Measurements from ENCODE around the gene AMZ1. TPM values are rescaled to one million over a fixed set of nuclear protein-coding genes. Genes with fewer than 3 reads are reported as not detected.

Gene AMZ1
- total and polyA plus RNA-seq, 8 donors: under 0.01 to 1.4 (median 0.45) TPM; not detected in 5

DNA sequence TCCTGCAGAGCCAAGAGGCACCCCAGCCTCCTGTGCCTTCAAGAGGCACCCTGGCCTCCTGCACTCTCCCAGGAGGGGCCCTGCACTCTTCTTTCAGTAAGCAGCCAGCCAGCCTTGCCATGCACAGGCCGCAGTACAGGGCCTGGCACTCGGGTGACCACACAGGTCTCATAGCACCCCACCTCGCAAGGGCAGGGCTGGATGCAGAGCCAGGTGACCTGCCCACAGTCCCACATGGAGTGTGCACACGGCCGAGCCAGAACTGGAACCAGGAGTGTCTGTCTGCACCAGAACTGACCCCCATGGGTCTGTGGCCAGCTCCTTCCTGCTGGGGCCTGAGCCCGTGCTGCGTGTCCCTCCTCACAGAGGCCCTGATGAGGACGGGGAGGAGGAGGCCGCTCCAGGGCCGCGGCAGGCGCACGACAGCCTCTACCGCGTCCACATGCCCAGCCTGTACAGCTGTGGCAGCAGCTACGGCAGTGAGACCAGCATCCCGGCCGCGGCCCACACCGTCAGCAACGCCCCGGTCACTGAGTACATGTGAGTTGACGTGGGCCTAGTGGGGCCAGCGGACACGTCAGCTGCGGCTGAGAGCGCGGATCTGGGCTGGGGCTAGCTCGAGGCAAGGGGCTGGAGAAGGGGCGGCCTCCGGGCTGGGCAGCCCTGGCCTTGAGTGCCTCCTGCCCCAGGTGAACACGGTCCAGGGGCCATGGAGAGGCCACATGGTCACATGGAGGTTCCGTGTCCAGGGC is 29.9 kb upstream of the AMZ1 start:
- Histone ChIP-seq H3K27ac (no peak overlapping the region), H3K4me1 (peaks cover 4 to 10% (median 7%) of the 10 kb centered on the region in 4 donors), H3K9me3 (no peaks in the 10 kb centered on the region), H3K4me3 (no peak overlapping the region), H3K36me3 (peaks cover 6 to 80% (median 69%) of the 10 kb centered on the region in 4 donors), H3K27me3 (no peaks in the 10 kb centered on the region)
- TF ChIP-seq, protein P1, sequence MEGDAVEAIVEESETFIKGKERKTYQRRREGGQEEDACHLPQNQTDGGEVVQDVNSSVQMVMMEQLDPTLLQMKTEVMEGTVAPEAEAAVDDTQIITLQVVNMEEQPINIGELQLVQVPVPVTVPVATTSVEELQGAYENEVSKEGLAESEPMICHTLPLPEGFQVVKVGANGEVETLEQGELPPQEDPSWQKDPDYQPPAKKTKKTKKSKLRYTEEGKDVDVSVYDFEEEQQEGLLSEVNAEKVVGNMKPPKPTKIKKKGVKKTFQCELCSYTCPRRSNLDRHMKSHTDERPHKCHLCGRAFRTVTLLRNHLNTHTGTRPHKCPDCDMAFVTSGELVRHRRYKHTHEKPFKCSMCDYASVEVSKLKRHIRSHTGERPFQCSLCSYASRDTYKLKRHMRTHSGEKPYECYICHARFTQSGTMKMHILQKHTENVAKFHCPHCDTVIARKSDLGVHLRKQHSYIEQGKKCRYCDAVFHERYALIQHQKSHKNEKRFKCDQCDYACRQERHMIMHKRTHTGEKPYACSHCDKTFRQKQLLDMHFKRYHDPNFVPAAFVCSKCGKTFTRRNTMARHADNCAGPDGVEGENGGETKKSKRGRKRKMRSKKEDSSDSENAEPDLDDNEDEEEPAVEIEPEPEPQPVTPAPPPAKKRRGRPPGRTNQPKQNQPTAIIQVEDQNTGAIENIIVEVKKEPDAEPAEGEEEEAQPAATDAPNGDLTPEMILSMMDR (IDR thresholded peaks at IDR 0.05): no peak
- no peak for TF ChIP-seq POLR2A (IDR thresholded peaks at IDR 0.05)
- no peak for TF ChIP-seq EP300 (IDR thresholded peaks at IDR 0.05)
- TF ChIP-seq POLR2AphosphoS5 (IDR thresholded peaks at IDR 0.05): no peak
- 92 to 96% (median 95%) methylated on average over 18 to 33 of the region's 33 CpGs for WGBS, 5 donors
- no peak for DNase-seq
- intact Hi-C loops (cut with DNase I; ENCODE audit: low total_unique reads): no loop called here

GRCh38 chr7:2658941-2659340 is 29.1 kb upstream of the AMZ1 start:
- Histone ChIP-seq H3K4me1 (peaks cover 10 to 18% (median 15%) of the 10 kb centered on the region in 4 donors), H3K4me3 (no peak overlapping the region), H3K9me3 (no peaks in the 10 kb centered on the region), H3K27ac (no peak overlapping the region), H3K27me3 (no peaks in the 10 kb centered on the region), H3K36me3 (peaks cover 6 to 75% (median 65%) of the 10 kb centered on the region in 4 donors)
- 94 to 97% (median 95%) methylated on average over 11 to 15 of the region's 15 CpGs for WGBS, 5 donors
- TF ChIP-seq POLR2AphosphoS5 (IDR thresholded peaks at IDR 0.05) (no peak), POLR2A (IDR thresholded peaks at IDR 0.05) (no peak), EP300 (IDR thresholded peaks at IDR 0.05) (no peak)
- TF ChIP-seq, protein P1 (IDR thresholded peaks at IDR 0.05): no peak
- intact Hi-C loops (cut with DNase I; ENCODE audit: low total_unique reads): no loop called here
- no peak for DNase-seq

DNA sequence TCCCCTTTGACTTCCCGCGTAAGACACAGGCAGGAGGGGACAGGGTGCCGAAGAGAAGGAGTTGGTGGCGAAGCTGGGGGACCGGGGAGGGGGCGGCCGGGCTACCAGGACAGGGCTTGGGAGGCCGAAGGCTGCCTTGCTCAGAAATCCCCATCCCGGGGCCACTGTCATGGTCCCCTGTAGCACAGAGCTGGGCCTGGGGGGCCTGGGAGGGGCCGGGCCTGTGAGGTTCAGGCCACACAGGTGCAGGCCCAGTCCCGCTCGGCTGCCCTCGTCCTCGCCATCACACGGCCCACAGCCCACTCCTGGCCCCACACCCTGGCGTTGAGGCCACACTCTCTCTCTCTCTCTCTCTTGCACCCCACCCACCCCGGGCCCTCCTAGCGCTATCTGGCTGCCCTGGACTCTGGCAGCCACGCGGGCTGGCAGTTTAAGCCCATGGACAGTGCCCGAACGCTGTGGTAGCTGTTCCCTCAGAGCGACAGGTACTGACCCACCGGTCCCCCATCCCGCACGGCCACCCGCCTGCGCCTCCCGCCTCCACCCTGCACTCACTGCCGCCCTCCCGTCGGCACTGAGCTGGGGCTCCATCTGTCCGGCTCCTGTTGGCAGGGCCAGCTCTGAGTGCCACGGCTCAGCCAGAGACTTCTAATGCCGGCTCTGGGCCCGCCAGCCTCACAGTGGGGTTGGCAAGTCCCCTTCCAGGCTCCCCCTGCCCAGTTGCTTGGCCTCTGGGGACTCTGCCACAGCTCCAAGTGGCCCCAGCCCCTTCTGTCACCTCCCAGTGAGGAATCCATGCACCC is 28.2 kb upstream of the AMZ1 start:
- Histone ChIP-seq H3K4me1 (peaks cover 10 to 26% (median 16%) of the 10 kb centered on the region in 4 donors), H3K36me3 (peaks cover 6 to 70% (median 64%) of the 10 kb centered on the region in 4 donors), H3K27me3 (no peaks in the 10 kb centered on the region), H3K9me3 (no peaks in the 10 kb centered on the region), H3K4me3 (no peak overlapping the region), H3K27ac (no peak overlapping the region)
- intact Hi-C loops (cut with DNase I; ENCODE audit: low total_unique reads): no loop called here
- 89 to 93% (median 91%) methylated on average over 31 to 36 of the region's 36 CpGs for WGBS, 5 donors
- TF ChIP-seq POLR2A (IDR thresholded peaks at IDR 0.05) (no peak), POLR2AphosphoS5 (IDR thresholded peaks at IDR 0.05) (no peak), EP300 (IDR thresholded peaks at IDR 0.05) (no peak)
- TF ChIP-seq, protein P1 (IDR thresholded peaks at IDR 0.05): no peak
- DNase-seq: no peak

GRCh38 chr7:2660359-2661095 is 27.5 kb upstream of the AMZ1 start:
- H3K4me1 ChIP-seq: peaks cover 10 to 28% (median 16%) of the 10 kb centered on the region in 4 donors
- intact Hi-C loops (cut with DNase I; ENCODE audit: low total_unique reads): no loop called here
- H3K36me3 ChIP-seq: peaks cover 6 to 65% (median 59%) of the 10 kb centered on the region in 4 donors
- H3K4me3 ChIP-seq: no peak overlapping the region
- peaks cover 0 to 4% (median 0%) of the 10 kb centered on the region in 3 donors for H3K27me3 ChIP-seq
- WGBS, 5 donors: 76 to 85% (median 82%) methylated on average over 10 to 36 of the region's 36 CpGs
- H3K9me3 ChIP-seq: no peaks in the 10 kb centered on the region
- no peak overlapping the region for H3K27ac ChIP-seq
- TF ChIP-seq, protein P1 (IDR thresholded peaks at IDR 0.05): no peak
- no peak for TF ChIP-seq EP300 (IDR thresholded peaks at IDR 0.05)
- TF ChIP-seq POLR2AphosphoS5 (IDR thresholded peaks at IDR 0.05): no peak
- TF ChIP-seq POLR2A (IDR thresholded peaks at IDR 0.05): no peak
- DNase-seq: no peak
